Panc1 (cell line): ENCODE measurements around the gene CDCA8.

Experiments
- CTCF ChIP-seq: fragments of 450-650 bp; IDR thresholded peaks from 2 replicates; pipeline ENCODE4 v1.5.1; 2017; ENCODE audit warnings: mild to moderate bottlenecking
- POLR2AphosphoS5 ChIP-seq: IDR thresholded peaks from 2 replicates; pipeline ENCODE4 v1.6.1; 2012; ENCODE audit warnings: mild to moderate bottlenecking, low read depth, low read length, moderate library complexity
- TCF7L2 ChIP-seq: IDR thresholded peaks from 2 replicates; pipeline ENCODE4 v1.6.1; 2011; ENCODE audit warnings: mild to moderate bottlenecking, low read depth, low read length, inconsistent platforms

DNA sequence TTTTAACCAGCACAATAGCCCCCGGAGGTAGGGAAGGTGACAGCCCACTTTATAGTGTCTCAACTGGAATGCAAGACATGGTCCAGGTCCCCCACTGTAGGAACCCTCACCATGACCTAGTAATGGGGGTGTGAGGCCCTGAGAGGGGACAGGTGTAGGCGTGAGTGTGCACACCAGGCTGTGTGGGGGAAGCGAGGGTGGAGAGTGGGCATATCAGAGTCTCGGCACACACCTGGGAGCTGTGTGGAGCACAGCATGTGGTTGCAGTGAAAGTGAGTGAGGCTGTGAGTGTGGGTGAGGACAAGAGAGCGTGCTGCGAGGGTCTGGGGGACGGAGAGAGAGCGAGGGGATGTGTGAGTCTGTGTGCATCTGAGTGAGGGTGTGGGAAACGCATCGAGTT, 40.5 kb upstream of the CDCA8 start:
- TF ChIP-seq CTCF: no peak
- no peak for TF ChIP-seq POLR2AphosphoS5
- TF ChIP-seq TCF7L2: no peak
